Neural cell (in vitro differentiated cells): ENCODE measurements around the gene BBS4. TPM values are rescaled to one million over a fixed set of nuclear protein-coding genes. Genes with fewer than 3 reads are reported as not detected.

ENCODE experiments used
- H2AFZ ChIP-seq: fragments of 200-600, 300-800 bp; sonication (generic), shearing (Covaris generic); 2 replicates; pipeline ENCODE4 v1.6.0; 2014; ENCODE audit warnings: low read depth, mild to moderate bottlenecking, antibody characterized with exemption, low read length, moderate library complexity
- H3F3A ChIP-seq: fragments of 200-600 bp; shearing (Covaris generic); 2 replicates; pipeline ENCODE4 v1.6.1; 2016; ENCODE audit warnings: mild to moderate bottlenecking, moderate library complexity, mixed read lengths, antibody characterized with exemption, low read length; ENCODE audit not compliant: insufficient read depth, poor library complexity, severe bottlenecking
- H3K27ac ChIP-seq: fragments of 200-600, 300-800 bp; sonication (generic), shearing (Covaris generic); 2 replicates; pipeline ENCODE4 v1.5.1; 2014; ENCODE audit warnings: mild to moderate bottlenecking, low read length, moderate library complexity
- H3K27me3 ChIP-seq: fragments of 300-800, 200-600 bp; sonication (generic), shearing (Covaris generic); 2 replicates; pipeline ENCODE4 v1.6.0; 2014; ENCODE audit warnings: mild to moderate bottlenecking, low read depth, low read length, moderate library complexity; ENCODE audit not compliant: insufficient read depth
- H3K36me3 ChIP-seq: fragments of 300-800, 200-600 bp; sonication (generic), shearing (Covaris generic); 2 replicates; pipeline ENCODE4 v1.5.1; 2014; ENCODE audit warnings: mild to moderate bottlenecking, antibody characterized with exemption, low read length, moderate library complexity; ENCODE audit not compliant: insufficient read depth
- H3K4me2 ChIP-seq: fragments of 300-800, 200-600 bp; sonication (generic), shearing (Covaris generic); 2 replicates; pipeline ENCODE4 v1.6.0; 2014; ENCODE audit warnings: mild to moderate bottlenecking, low read length
- H3K4me3 ChIP-seq: fragments of 300-800, 200-600 bp; sonication (generic), shearing (Covaris generic); 2 replicates; pipeline ENCODE4 v1.5.1; 2014; ENCODE audit warnings: mild to moderate bottlenecking, low read length, moderate library complexity
- H3K79me2 ChIP-seq: fragments of 200-600 bp; shearing (Covaris generic); replicated peaks from 2 replicates; pipeline ENCODE4 v1.6.0; 2014; ENCODE audit warnings: mild to moderate bottlenecking, low read length, moderate library complexity; ENCODE audit not compliant: insufficient read depth
- H3K9ac ChIP-seq: fragments of 300-800, 200-600 bp; sonication (generic), shearing (Covaris generic); 2 replicates; pipeline ENCODE4 v1.6.1; 2016; ENCODE audit warnings: mild to moderate bottlenecking, low read length, mixed read lengths
- H3K9me2 ChIP-seq: fragments of 200-600 bp; shearing (Covaris generic); 2 replicates; pipeline ENCODE4 v1.6.1; 2016; ENCODE audit warnings: mild to moderate bottlenecking, low read length, mixed read lengths; ENCODE audit not compliant: insufficient read depth
- H3K9me3 ChIP-seq: fragments of 200-600, 300-800 bp; sonication (generic), shearing (Covaris generic); 2 replicates; pipeline ENCODE4 v1.6.1; 2016; ENCODE audit warnings: mild to moderate bottlenecking, mixed run types, low read length, moderate library complexity, mixed read lengths
- H4K20me1 ChIP-seq: fragments of 200-600 bp; shearing (Covaris generic); 2 replicates; pipeline ENCODE4 v1.6.1; 2016; ENCODE audit warnings: mild to moderate bottlenecking, mixed run types; ENCODE audit not compliant: insufficient read depth
- CTCF ChIP-seq: fragments of 450-650 bp; IDR thresholded peaks from 2 replicates; pipeline ENCODE4 v1.5.1; 2014; ENCODE audit warnings: antibody characterized with exemption, mild to moderate bottlenecking, moderate library complexity; ENCODE audit not compliant: poor library complexity, severe bottlenecking
- EP300 ChIP-seq: fragments of 450-650 bp; conservative IDR thresholded peaks from 2 replicates; pipeline ENCODE4 v1.6.1; 2014; ENCODE audit warnings: antibody characterized with exemption, mild to moderate bottlenecking, moderate library complexity; ENCODE audit not compliant: poor library complexity, severe bottlenecking
- EZH2 ChIP-seq: fragments of 200-600, 300-800 bp; shearing (Covaris generic), sonication (generic); IDR thresholded peaks from 2 replicates; pipeline ENCODE4 v1.6.1; 2014; ENCODE audit warnings: antibody characterized with exemption, low read length, borderline replicate concordance, mild to moderate bottlenecking; ENCODE audit not compliant: insufficient read depth, poor library complexity, severe bottlenecking
- MXI1 ChIP-seq: fragments of 450-650 bp; conservative IDR thresholded peaks from 2 replicates; pipeline ENCODE4 v1.6.1; 2014; ENCODE audit warnings: antibody characterized with exemption, mild to moderate bottlenecking; ENCODE audit not compliant: poor library complexity, severe bottlenecking
- POLR2AphosphoS5 ChIP-seq: IDR thresholded peaks from 2 replicates; pipeline ENCODE4 v1.6.1; 2012
- RAD21 ChIP-seq: fragments of 450-650 bp; conservative IDR thresholded peaks from 2 replicates; pipeline ENCODE4 v1.6.1; 2014; ENCODE audit warnings: antibody characterized with exemption, mild to moderate bottlenecking, moderate library complexity
- REST ChIP-seq: IDR thresholded peaks from 2 replicates; pipeline ENCODE4 v1.6.1; 2012; ENCODE audit warnings: borderline replicate concordance
- SMC3 ChIP-seq: fragments of 450-650 bp; conservative IDR thresholded peaks from 2 replicates; pipeline ENCODE4 v1.6.1; 2014; ENCODE audit warnings: antibody characterized with exemption, mild to moderate bottlenecking, moderate library complexity; ENCODE audit not compliant: poor library complexity
- TAF1 ChIP-seq: IDR thresholded peaks from 2 replicates; pipeline ENCODE4 v1.6.1; 2012; ENCODE audit warnings: low read depth
- polyA plus RNA-seq: library from polyadenylated mRNA; depleted of rRNA; stranded (reverse); fragments of >200 nt; gene quantifications from 2 replicates; pipeline ENCODE4 v1.2.3, GENCODE V29; 2014

BBS4 gene
- polyA plus RNA-seq, 1 donor from 2014 or later, result 88.2 TPM

DNA sequence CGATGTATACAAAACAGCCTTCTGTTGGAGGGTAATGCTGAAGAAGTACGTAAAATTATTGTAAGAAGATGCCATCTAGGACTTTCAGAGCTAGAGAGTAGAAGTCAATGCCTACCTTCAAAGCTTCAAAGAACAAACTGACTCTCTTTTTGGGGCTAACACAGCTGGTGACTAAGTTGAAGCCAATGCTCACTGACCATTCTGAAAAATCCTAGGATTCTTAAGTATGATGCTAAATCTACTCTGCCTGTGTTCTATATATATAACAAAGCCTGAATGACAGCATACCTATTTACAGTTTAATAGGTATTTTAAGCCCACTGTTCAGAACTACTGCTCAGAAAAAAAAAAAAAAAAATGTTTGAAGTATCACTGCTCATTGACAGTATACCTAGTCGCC, 78.6 kb downstream of the BBS4 start:
- Histone ChIP-seq H3K9me3 (no peaks in the 10 kb centered on the region), H3K27me3 (no peaks in the 10 kb centered on the region), H3K4me2 (no peak overlapping the region), H3F3A (no peaks in the 10 kb centered on the region), H3K4me3 (no peak overlapping the region), H3K36me3 (peaks cover 9% of the 10 kb centered on the region), H3K9me2 (no peaks in the 10 kb centered on the region), H3K27ac (no peak overlapping the region), H3K9ac (no peak overlapping the region), H4K20me1 (no peaks in the 10 kb centered on the region), H2AFZ (no peak overlapping the region), H3K79me2 (no peaks in the 10 kb centered on the region)
- no peak for TF ChIP-seq EZH2
- TF ChIP-seq RAD21, result no peak
- TF ChIP-seq TAF1, result no peak
- TF ChIP-seq EP300, result no peak
- no peak for TF ChIP-seq REST
- no peak for TF ChIP-seq CTCF
- no peak for TF ChIP-seq POLR2AphosphoS5
- TF ChIP-seq MXI1, result no peak
- no peak for TF ChIP-seq SMC3

DNA sequence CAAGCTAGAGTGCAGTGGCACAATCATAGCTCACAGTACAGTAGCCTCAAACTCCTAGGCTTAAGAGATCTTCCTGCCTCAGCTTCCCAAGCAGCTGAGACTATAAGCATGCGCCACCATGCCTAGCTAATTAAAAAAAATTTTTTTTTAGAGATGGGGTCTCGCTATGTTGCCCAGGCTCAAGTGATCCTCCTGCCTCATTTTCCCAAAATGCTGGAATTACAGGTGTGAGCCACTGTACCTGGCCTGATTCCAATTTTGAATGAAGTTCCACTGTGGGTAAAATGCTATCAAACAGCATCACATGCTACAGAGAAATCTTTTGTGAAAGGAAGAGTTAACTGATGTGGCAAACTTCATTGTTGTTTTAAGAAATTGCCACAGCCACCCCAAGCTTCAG, 80.0 kb downstream of the BBS4 start:
- no peak overlapping the region for H2AFZ ChIP-seq
- no peaks in the 10 kb centered on the region for H3K27me3 ChIP-seq
- H4K20me1 ChIP-seq, result no peaks in the 10 kb centered on the region
- TF ChIP-seq MXI1, result no peak
- TF ChIP-seq SMC3, result no peak
- no peak for TF ChIP-seq EP300
- no peak for TF ChIP-seq RAD21
- no peak for TF ChIP-seq REST
- TF ChIP-seq POLR2AphosphoS5, result no peak
- no peak for TF ChIP-seq CTCF
- TF ChIP-seq TAF1, result no peak
- no peak for TF ChIP-seq EZH2
- no peaks in the 10 kb centered on the region for H3K9me3 ChIP-seq
- no peak overlapping the region for H3K4me2 ChIP-seq
- H3K79me2 ChIP-seq, result no peaks in the 10 kb centered on the region
- H3K4me3 ChIP-seq, result no peak overlapping the region
- no peak overlapping the region for H3K9ac ChIP-seq
- no peak overlapping the region for H3K27ac ChIP-seq
- peaks cover 15% of the 10 kb centered on the region for H3K36me3 ChIP-seq
- no peaks in the 10 kb centered on the region for H3K9me2 ChIP-seq
- H3F3A ChIP-seq, result no peaks in the 10 kb centered on the region
